MM.1S (cell line): ENCODE measurements around the gene GRK3.
"Not testable (repeated sequence)": the region's sequence is repeated elsewhere in the genome, so short reads cannot be mapped to it uniquely, and the experiment has no call there.

Experiments
- DNase-seq: peaks from one replicate; pipeline ENCODE4 v3.0.0-alpha.2; 2015
- H2AFZ ChIP-seq: fragments of 300-600 bp; sonication (generic); 2 replicates; pipeline ENCODE4 v1.6.0; 2016; ENCODE audit warnings: antibody characterized with exemption, low read length
- H3F3A ChIP-seq: fragments of 300-600 bp; sonication (generic); 2 replicates; pipeline ENCODE4 v1.6.1; 2016; ENCODE audit warnings: mild to moderate bottlenecking, antibody characterized with exemption, low read length, moderate library complexity, mixed read lengths; ENCODE audit not compliant: insufficient read depth
- H3K27ac ChIP-seq: fragments of 300-600 bp; sonication (generic); 2 replicates; pipeline ENCODE4 v1.5.1; 2016; ENCODE audit warnings: mild to moderate bottlenecking, low read length
- H3K27me3 ChIP-seq: fragments of 300-600 bp; sonication (generic); replicated peaks from 2 replicates; pipeline ENCODE4 v1.6.0; 2016; ENCODE audit warnings: low read length; ENCODE audit not compliant: insufficient read depth
- H3K36me3 ChIP-seq: fragments of 300-600 bp; sonication (generic); replicated peaks from 2 replicates; pipeline ENCODE4 v1.6.1; 2016; ENCODE audit warnings: mild to moderate bottlenecking, low read length, mixed read lengths; ENCODE audit not compliant: insufficient read depth
- H3K4me1 ChIP-seq: fragments of 300-600 bp; sonication (generic); 2 replicates; pipeline ENCODE4 v1.6.1; 2016; ENCODE audit warnings: low read length, mixed read lengths
- H3K4me2 ChIP-seq: fragments of 300-600 bp; sonication (generic); 2 replicates; pipeline ENCODE4 v1.6.0; 2016; ENCODE audit warnings: low read depth, low read length
- H3K4me3 ChIP-seq: fragments of 300-600 bp; sonication (generic); 2 replicates; pipeline ENCODE4 v1.5.1; 2016; ENCODE audit warnings: low read length, mixed read lengths
- H3K79me2 ChIP-seq: fragments of 300-600 bp; sonication (generic); 2 replicates; pipeline ENCODE4 v1.6.1; 2016; ENCODE audit warnings: mixed run types, low read length, mixed read lengths
- H3K9ac ChIP-seq: fragments of 300-600 bp; sonication (generic); 2 replicates; pipeline ENCODE4 v1.6.1; 2016; ENCODE audit warnings: low read length, mixed read lengths
- H3K9me2 ChIP-seq: fragments of 300-600 bp; sonication (generic); replicated peaks from 2 replicates; pipeline ENCODE4 v1.6.1; 2016; ENCODE audit warnings: mild to moderate bottlenecking, low read length, mixed read lengths; ENCODE audit not compliant: insufficient read depth
- H3K9me3 ChIP-seq: fragments of 300-600 bp; sonication (generic); replicated peaks from 2 replicates; pipeline ENCODE4 v1.6.1; 2016; ENCODE audit warnings: mild to moderate bottlenecking, low read length, mixed read lengths; ENCODE audit not compliant: insufficient read depth
- H4K20me1 ChIP-seq: fragments of 300-600 bp; sonication (generic); 2 replicates; pipeline ENCODE4 v1.6.1; 2016; ENCODE audit warnings: mild to moderate bottlenecking, low read length, moderate library complexity, mixed read lengths; ENCODE audit not compliant: insufficient read depth
- EZH2 ChIP-seq: fragments of 300-600 bp; sonication (generic); optimal IDR thresholded peaks from 2 replicates; pipeline ENCODE3; 2017; ENCODE audit warnings: low read depth, mild to moderate bottlenecking, antibody characterized with exemption, low read length, mixed read lengths
- EZH2phosphoT487 ChIP-seq: fragments of 300-600 bp; sonication (generic); IDR thresholded peaks from 2 replicates; pipeline ENCODE4 v1.6.1; 2018; ENCODE audit warnings: antibody characterized with exemption, low read length
- TF ChIP-seq, protein P1 (sequence below): fragments of 300-600 bp; sonication (generic); IDR thresholded peaks from 2 replicates; pipeline ENCODE4 v1.5.1; 2016; ENCODE audit warnings: antibody characterized with exemption, low read length, mixed read lengths

Gene GRK3

DNA sequence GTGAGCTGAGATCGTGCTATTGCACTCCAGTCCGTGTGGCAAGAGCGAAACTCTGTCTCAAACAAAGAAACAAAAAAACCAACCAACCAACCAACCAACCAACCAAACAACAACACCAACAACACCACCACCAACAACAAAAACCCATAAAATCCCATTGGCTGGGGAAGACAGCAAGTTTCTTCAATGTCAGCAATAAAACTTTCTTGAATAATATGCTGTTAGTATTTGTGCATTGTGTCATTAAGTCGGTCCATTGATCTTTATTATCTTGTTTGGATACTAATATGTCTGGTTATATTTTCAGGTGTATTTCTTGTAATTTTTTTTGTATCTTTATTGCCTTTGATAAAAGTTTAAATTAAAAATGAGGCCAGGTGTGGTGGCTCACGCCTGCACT lies 9.4 kb downstream of the GRK3 start:
- Histone ChIP-seq H3K79me2 (no peaks in the 10 kb centered on the region), H3K4me2 (no peak overlapping the region), H3K27ac (no peak overlapping the region), H3K27me3 (no peaks in the 10 kb centered on the region), H3K9me2 (no peaks in the 10 kb centered on the region), H3F3A (no peaks in the 10 kb centered on the region), H3K36me3 (no peaks in the 10 kb centered on the region), H3K4me1 (no peaks in the 10 kb centered on the region), H3K9ac (no peak overlapping the region), H3K4me3 (no peak overlapping the region), H2AFZ (no peak overlapping the region), H4K20me1 (no peaks in the 10 kb centered on the region), H3K9me3 (no peaks in the 10 kb centered on the region)
- TF ChIP-seq, protein P1, sequence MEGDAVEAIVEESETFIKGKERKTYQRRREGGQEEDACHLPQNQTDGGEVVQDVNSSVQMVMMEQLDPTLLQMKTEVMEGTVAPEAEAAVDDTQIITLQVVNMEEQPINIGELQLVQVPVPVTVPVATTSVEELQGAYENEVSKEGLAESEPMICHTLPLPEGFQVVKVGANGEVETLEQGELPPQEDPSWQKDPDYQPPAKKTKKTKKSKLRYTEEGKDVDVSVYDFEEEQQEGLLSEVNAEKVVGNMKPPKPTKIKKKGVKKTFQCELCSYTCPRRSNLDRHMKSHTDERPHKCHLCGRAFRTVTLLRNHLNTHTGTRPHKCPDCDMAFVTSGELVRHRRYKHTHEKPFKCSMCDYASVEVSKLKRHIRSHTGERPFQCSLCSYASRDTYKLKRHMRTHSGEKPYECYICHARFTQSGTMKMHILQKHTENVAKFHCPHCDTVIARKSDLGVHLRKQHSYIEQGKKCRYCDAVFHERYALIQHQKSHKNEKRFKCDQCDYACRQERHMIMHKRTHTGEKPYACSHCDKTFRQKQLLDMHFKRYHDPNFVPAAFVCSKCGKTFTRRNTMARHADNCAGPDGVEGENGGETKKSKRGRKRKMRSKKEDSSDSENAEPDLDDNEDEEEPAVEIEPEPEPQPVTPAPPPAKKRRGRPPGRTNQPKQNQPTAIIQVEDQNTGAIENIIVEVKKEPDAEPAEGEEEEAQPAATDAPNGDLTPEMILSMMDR, result no peak
- TF ChIP-seq EZH2phosphoT487 (no peak), EZH2 (no peak)
- no peak for DNase-seq

DNA sequence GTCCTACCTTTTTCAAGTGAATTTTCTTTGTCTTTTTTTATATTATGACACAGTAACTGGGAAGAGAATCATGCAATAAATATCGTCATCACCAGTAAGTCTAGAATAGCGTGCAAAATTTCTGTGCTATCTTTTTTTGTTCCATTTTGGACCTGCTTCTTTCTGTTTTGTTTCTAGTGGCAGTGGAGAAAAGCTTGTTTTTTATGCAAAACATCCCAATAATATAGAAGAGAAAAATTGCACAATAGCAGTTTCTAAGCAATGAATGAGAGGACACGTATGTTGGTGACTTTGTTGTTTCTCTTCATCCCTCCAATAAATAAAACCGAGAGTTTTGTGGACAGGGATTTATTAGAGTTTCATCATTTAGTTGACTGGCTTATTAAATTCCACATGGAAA lies 10.3 kb downstream of the GRK3 start:
- no peak for DNase-seq
- Histone ChIP-seq H3K9ac (no peak overlapping the region), H3K27me3 (no peaks in the 10 kb centered on the region), H3K4me3 (no peak overlapping the region), H3K79me2 (no peaks in the 10 kb centered on the region), H3K4me1 (no peaks in the 10 kb centered on the region), H3K36me3 (no peaks in the 10 kb centered on the region), H3K9me3 (no peaks in the 10 kb centered on the region), H3F3A (no peaks in the 10 kb centered on the region), H3K4me2 (no peak overlapping the region), H3K9me2 (no peaks in the 10 kb centered on the region), H4K20me1 (no peaks in the 10 kb centered on the region), H2AFZ (no peak overlapping the region), H3K27ac (no peak overlapping the region)
- TF ChIP-seq, protein P1, result no peak
- TF ChIP-seq EZH2phosphoT487 (no peak), EZH2 (no peak)

DNA sequence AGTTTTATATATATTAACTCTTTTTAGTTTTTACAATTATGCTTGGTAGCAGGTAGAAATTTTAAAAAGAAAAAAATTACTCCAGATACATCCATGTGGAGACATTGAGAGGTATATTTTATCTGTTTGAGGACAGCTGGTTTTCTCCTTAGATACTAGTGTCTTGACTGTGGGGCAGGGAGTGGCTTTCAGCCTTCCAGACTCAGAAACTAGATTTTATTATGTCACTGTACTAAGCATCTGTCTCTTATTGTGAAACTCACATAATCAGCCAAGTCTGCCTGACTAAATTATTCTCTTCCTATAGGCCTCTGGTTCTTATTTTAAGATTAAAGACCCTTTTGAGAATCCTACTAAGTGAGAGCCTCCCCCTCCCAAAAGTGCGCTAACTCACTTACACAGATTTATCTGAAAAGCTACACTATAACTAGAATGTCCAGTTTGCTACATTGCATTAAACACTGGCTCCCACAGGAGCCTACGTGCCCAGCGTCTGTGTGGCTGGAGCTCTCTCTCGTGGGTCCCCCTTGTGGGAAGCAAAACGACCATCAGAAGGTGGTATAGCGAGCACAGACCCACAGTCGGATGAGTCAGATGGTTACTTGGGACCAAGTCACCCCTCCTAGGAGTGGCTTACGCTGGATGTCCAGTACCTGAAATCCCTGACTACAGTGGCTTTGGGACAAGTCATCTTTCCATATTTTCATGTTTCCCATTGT lies 11.4 kb downstream of the GRK3 start:
- not testable (repeated sequence) for H3K79me2 ChIP-seq

DNA sequence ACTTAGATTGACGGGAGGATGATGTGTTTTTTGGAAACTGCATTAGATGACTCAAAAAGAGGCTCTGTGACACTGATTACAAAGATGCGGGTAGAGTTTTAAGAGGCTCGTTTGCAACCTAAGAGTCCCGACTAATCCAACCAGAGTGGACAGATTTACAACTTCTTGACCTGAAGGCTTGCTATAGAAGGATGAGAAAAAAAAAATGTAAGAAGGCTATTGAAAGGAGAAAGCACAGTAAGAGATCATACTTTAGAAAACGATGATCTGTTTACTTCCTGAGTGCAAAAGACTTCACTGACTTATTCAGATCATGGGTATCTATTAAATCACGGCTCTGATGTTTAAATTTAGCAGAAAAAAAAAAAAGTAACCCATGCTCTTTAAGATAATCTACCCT lies 17.0 kb downstream of the GRK3 start:
- not testable (repeated sequence) for H3K27ac ChIP-seq, H2AFZ ChIP-seq, H4K20me1 ChIP-seq, H3K36me3 ChIP-seq, H3K9me3 ChIP-seq, H3K27me3 ChIP-seq, H3K4me2 ChIP-seq, H3K79me2 ChIP-seq, H3K4me3 ChIP-seq, H3K9me2 ChIP-seq, H3K9ac ChIP-seq, H3F3A ChIP-seq, DNase-seq, H3K4me1 ChIP-seq

More for the DNA sequence above, 11.4 kb downstream of the GRK3 start:
- not testable (repeated sequence) for H3K4me3 ChIP-seq, H3K9me2 ChIP-seq, H3K27ac ChIP-seq, H3K36me3 ChIP-seq, H4K20me1 ChIP-seq, H3F3A ChIP-seq, H2AFZ ChIP-seq, H3K27me3 ChIP-seq, DNase-seq, H3K9ac ChIP-seq, H3K4me2 ChIP-seq, H3K9me3 ChIP-seq, H3K4me1 ChIP-seq
